Measurements from ENCODE around the gene FGD6.
"Not testable (repeated sequence)": the region's sequence is repeated elsewhere in the genome, so short reads cannot be mapped to it uniquely, and the experiment has no call there.

FGD6 gene

GRCh38 chr12:95204141-95204866 lies 13.0 kb downstream of the FGD6 start:
- DNase-seq = no peak

- no peak for DNase-seq
These were observed 13.7 kb downstream of the FGD6 start for GRCh38 chr12:95203487-95204030.

- no peak for DNase-seq
These were observed 14.4 kb downstream of the FGD6 start for GRCh38 chr12:95202691-95203486.

GRCh38 chr12:95201056-95201670 lies 16.1 kb downstream of the FGD6 start:
- no peak for DNase-seq

GRCh38 chr12:95200128-95200894 lies 17.0 kb downstream of the FGD6 start:
- DNase-seq = no peak

GRCh38 chr12:95198914-95199313 lies 18.4 kb downstream of the FGD6 start:
- DNase-seq = no peak

GRCh38 chr12:95197636-95198035 lies 19.6 kb downstream of the FGD6 start:
- no peak for DNase-seq

GRCh38 chr12:95196875-95197569 lies 20.2 kb downstream of the FGD6 start:
- not testable (repeated sequence) for DNase-seq

GRCh38 chr12:95195122-95195521 lies 22.1 kb downstream of the FGD6 start:
- no peak for DNase-seq

- DNase-seq = no peak
These were observed 24.1 kb downstream of the FGD6 start for GRCh38 chr12:95193139-95193538.

- DNase-seq = no peak
These were observed 25.0 kb downstream of the FGD6 start for GRCh38 chr12:95192271-95192670.

GRCh38 chr12:95191060-95191696 lies 26.1 kb downstream of the FGD6 start:
- DNase-seq = no peak

- no peak for DNase-seq
These were observed 29.3 kb downstream of the FGD6 start for GRCh38 chr12:95187865-95188415.

- DNase-seq = no peak
These were observed 31.4 kb downstream of the FGD6 start for GRCh38 chr12:95185854-95186253.

GRCh38 chr12:95185072-95185471 lies 32.2 kb downstream of the FGD6 start:
- DNase-seq = no peak

- no peak for DNase-seq
These were observed 33.1 kb downstream of the FGD6 start for GRCh38 chr12:95184121-95184520.

- no peak for DNase-seq
These were observed 34.3 kb downstream of the FGD6 start for GRCh38 chr12:95182868-95183415.

GRCh38 chr12:95181103-95181502 lies 36.2 kb downstream of the FGD6 start:
- no peak for DNase-seq

GRCh38 chr12:95179011-95179410 lies 38.3 kb downstream of the FGD6 start:
- no peak for DNase-seq

- no peak for DNase-seq
These were observed 39.1 kb downstream of the FGD6 start for GRCh38 chr12:95178136-95178535.

GRCh38 chr12:95177201-95177768 lies 40.0 kb downstream of the FGD6 start:
- DNase-seq = no peak
